ENCODE results near the gene ZRSR2.

GRCh38 chrX:15781961-15782699, 8.2 kb upstream of the ZRSR2 start:
- TF ChIP-seq POLR2A (IDR thresholded peaks at IDR 0.05) (no peak), CTCF (IDR thresholded peaks at IDR 0.05) (no peak)
